ENCODE measurements around the gene TMEM184A. TPM values are rescaled to one million over a fixed set of nuclear protein-coding genes. Genes with fewer than 3 reads are reported as not detected.

Gene TMEM184A
- total and polyA plus RNA-seq, 2 of the 13 experiments (the other 11 are each of a cell fraction or from before 2014, with no cell fraction given), result 9.5 to 20.4 TPM

DNA sequence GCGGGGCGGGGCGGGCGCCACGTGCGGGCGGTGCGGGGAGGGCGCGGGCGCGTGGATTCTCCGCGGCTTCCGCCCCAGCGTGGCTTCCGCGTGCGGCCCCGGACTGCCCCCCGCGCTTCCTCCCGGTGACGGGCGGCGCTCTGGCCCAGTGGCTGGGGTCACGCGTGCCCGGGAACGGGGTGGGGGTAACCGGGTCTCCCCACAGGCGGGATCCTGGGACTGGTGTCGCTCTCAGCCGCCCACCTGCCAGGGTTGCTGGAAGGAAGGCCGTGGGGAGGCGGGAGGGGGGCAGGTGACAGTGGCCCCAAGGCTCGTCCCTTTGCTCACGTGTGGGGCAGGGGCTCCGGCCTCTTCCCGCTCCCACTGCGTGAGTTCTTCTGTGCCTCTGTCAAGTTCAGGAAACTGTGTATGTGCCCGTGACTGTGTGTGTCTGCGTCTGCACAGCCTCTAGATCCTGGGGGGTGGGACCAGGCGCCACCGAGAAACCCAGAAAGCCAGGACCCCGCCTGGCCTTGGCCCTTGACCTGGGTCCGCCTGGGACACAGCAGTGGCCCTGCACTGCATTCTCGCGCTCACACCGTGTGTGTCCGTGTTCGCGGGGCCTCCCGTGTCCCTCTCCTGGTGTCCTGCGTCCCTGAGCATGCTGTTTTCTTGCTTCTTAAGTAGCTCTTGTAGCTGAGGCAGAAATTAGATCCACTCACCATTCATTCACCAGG lies 24.6 kb downstream of the TMEM184A start (continued):
- peak; percentile 44; the same call in 1 of the 2 replicates for TF ChIP-seq KDM2A (CRISPR knock-in tag; IDR thresholded peaks at IDR 0.05; ENCODE audit: borderline replicate concordance, low read depth)
- TF ChIP-seq UBTF (CRISPR knock-in tag; IDR thresholded peaks at IDR 0.05), result no peak; the same call in 1 of the 2 replicates
- TF ChIP-seq MTA1 (CRISPR knock-in tag; IDR thresholded peaks at IDR 0.05; ENCODE audit: borderline replicate concordance), result peak; percentile 92; the same call in 1 of the 2 replicates
- TF ChIP-seq PRPF4 (IDR thresholded peaks at IDR 0.05; ENCODE audit: low read depth, low read length, poor library complexity, severe bottlenecking), result no peak
- TF ChIP-seq ZNF451 (CRISPR knock-in tag; IDR thresholded peaks at IDR 0.05), result no peak
- TF ChIP-seq MYC (CRISPR knock-in tag; IDR thresholded peaks at IDR 0.05; ENCODE audit: borderline replicate concordance), result peak; percentile 47; the same call in 1 of the 2 replicates
- no peak for TF ChIP-seq ZNF264 (CRISPR knock-in tag; IDR thresholded peaks at IDR 0.05)
- TF ChIP-seq PHF21A (CRISPR knock-in tag; IDR thresholded peaks at IDR 0.05), result peak; percentile 22; the same call in 1 of the 2 replicates
- TF ChIP-seq ZSCAN21 (CRISPR knock-in tag; IDR thresholded peaks at IDR 0.05; ENCODE audit: borderline replicate concordance), result 0 out of 2 replicates have a peak, but pooled peaks have one; percentile 23
- TF ChIP-seq RBFOX2 (IDR thresholded peaks at IDR 0.05; ENCODE audit: low read depth, low read length), result peak; percentile 70
- TF ChIP-seq FOSL1 (CRISPR knock-in tag; IDR thresholded peaks at IDR 0.05; ENCODE audit: borderline replicate concordance), result no peak
- TF ChIP-seq, protein P1, sequence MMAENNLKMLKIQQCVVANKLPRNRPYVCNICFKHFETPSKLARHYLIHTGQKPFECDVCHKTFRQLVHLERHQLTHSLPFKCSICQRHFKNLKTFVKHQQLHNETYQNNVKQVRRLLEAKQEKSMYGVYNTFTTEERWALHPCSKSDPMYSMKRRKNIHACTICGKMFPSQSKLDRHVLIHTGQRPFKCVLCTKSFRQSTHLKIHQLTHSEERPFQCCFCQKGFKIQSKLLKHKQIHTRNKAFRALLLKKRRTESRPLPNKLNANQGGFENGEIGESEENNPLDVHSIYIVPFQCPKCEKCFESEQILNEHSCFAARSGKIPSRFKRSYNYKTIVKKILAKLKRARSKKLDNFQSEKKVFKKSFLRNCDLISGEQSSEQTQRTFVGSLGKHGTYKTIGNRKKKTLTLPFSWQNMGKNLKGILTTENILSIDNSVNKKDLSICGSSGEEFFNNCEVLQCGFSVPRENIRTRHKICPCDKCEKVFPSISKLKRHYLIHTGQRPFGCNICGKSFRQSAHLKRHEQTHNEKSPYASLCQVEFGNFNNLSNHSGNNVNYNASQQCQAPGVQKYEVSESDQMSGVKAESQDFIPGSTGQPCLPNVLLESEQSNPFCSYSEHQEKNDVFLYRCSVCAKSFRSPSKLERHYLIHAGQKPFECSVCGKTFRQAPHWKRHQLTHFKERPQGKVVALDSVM (CRISPR knock-in tag; IDR thresholded peaks at IDR 0.05), result peak; percentile 12; the same call in 1 of the 2 replicates
- TF ChIP-seq ZNF335 (CRISPR knock-in tag; IDR thresholded peaks at IDR 0.05), result 0 out of 2 replicates have a peak, but pooled peaks have one; percentile 24
- 0 out of 2 replicates have a peak, but pooled peaks have one; percentile 20 for TF ChIP-seq ZBTB1 (CRISPR knock-in tag; IDR thresholded peaks at IDR 0.05; ENCODE audit: borderline replicate concordance)
- no peak for TF ChIP-seq RFX5 (IDR thresholded peaks at IDR 0.05; ENCODE audit: low read depth, low read length)
- no peak for TF ChIP-seq U2AF2 (IDR thresholded peaks at IDR 0.05; ENCODE audit: low read depth, low read length)
- no peak for TF ChIP-seq NR1H2 (CRISPR knock-in tag; IDR thresholded peaks at IDR 0.05; ENCODE audit: borderline replicate concordance, low read depth)
- TF ChIP-seq, protein P2, sequence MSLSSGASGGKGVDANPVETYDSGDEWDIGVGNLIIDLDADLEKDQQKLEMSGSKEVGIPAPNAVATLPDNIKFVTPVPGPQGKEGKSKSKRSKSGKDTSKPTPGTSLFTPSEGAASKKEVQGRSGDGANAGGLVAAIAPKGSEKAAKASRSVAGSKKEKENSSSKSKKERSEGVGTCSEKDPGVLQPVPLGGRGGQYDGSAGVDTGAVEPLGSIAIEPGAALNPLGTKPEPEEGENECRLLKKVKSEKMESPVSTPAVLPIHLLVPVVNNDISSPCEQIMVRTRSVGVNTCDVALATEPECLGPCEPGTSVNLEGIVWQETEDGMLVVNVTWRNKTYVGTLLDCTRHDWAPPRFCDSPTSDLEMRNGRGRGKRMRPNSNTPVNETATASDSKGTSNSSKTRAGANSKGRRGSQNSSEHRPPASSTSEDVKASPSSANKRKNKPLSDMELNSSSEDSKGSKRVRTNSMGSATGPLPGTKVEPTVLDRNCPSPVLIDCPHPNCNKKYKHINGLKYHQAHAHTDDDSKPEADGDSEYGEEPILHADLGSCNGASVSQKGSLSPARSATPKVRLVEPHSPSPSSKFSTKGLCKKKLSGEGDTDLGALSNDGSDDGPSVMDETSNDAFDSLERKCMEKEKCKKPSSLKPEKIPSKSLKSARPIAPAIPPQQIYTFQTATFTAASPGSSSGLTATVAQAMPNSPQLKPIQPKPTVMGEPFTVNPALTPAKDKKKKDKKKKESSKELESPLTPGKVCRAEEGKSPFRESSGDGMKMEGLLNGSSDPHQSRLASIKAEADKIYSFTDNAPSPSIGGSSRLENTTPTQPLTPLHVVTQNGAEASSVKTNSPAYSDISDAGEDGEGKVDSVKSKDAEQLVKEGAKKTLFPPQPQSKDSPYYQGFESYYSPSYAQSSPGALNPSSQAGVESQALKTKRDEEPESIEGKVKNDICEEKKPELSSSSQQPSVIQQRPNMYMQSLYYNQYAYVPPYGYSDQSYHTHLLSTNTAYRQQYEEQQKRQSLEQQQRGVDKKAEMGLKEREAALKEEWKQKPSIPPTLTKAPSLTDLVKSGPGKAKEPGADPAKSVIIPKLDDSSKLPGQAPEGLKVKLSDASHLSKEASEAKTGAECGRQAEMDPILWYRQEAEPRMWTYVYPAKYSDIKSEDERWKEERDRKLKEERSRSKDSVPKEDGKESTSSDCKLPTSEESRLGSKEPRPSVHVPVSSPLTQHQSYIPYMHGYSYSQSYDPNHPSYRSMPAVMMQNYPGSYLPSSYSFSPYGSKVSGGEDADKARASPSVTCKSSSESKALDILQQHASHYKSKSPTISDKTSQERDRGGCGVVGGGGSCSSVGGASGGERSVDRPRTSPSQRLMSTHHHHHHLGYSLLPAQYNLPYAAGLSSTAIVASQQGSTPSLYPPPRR (CRISPR knock-in tag; IDR thresholded peaks at IDR 0.05; ENCODE audit: borderline replicate concordance), result peak; percentile 39; the same call in 1 of the 2 replicates

Measured in HepG2 (cell line).